VCaP (cell line): ENCODE results near the gene PEX5.
"Not testable (repeated sequence)": the region's sequence is repeated elsewhere in the genome, so short reads cannot be mapped to it uniquely, and the experiment has no call there.

ENCODE experiments used
- H3K27ac ChIP-seq: fragments of 450-650 bp; 2 replicates; pipeline ENCODE4 v1.5.1; 2017
- TF ChIP-seq, protein P1 (sequence below): fragments of 450-650 bp; conservative IDR thresholded peaks from 2 replicates; pipeline ENCODE4 v1.5.1; 2017; ENCODE audit warnings: mild to moderate bottlenecking, moderate library complexity

Gene PEX5

DNA sequence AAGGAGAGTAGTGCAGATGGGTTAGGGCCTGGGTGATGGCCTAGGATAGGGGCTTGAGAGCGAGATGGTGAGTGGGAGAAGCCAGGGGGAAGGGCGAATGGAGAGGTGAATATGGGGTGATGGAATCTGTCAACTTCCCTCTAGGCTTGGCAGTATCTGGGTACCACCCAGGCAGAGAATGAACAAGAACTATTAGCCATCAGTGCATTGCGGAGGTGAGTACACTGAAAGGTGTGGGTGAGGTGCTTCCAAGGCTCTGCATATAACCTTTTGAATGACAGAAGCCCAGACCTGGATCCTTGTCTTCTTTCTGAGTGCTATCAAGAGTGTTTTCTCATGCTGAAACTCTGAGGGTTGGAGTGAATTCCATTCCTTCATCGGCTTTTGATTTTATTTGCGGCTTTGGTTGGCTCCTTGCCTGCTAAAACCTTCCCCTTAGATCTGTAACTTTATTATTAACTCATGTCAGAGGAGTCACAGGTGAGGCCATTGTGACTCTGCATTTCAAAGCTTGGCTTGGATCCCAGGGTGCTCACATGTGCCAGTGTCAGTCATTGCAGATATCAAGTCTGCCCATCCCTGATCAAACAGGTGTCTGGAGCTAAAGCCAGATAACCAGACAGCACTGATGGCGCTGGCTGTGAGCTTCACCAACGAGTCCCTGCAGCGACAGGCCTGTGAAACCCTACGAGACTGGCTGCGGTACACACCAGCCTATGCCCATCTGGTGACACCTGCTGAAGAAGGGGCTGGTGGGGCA is 18.6 kb downstream of the PEX5 start:
- TF ChIP-seq, protein P1, sequence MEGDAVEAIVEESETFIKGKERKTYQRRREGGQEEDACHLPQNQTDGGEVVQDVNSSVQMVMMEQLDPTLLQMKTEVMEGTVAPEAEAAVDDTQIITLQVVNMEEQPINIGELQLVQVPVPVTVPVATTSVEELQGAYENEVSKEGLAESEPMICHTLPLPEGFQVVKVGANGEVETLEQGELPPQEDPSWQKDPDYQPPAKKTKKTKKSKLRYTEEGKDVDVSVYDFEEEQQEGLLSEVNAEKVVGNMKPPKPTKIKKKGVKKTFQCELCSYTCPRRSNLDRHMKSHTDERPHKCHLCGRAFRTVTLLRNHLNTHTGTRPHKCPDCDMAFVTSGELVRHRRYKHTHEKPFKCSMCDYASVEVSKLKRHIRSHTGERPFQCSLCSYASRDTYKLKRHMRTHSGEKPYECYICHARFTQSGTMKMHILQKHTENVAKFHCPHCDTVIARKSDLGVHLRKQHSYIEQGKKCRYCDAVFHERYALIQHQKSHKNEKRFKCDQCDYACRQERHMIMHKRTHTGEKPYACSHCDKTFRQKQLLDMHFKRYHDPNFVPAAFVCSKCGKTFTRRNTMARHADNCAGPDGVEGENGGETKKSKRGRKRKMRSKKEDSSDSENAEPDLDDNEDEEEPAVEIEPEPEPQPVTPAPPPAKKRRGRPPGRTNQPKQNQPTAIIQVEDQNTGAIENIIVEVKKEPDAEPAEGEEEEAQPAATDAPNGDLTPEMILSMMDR: no peak
- peak overlapping the region; percentile 57 for H3K27ac ChIP-seq

DNA sequence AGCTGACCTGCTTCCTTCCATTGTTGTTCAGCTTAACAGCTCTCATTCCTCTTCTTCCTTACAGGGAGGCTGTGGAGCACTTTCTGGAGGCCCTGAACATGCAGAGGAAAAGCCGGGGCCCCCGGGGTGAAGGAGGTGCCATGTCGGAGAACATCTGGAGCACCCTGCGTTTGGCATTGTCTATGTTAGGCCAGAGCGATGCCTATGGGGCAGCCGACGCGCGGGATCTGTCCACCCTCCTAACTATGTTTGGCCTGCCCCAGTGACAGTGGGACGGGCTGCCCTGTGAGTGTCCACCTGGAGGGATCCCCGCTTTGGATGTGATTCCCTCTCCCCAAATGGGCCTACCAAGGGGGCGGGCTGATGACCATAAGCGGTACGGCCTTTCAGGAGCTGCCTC is 20.5 kb downstream of the PEX5 start:
- TF ChIP-seq, protein P1: no peak
- H3K27ac ChIP-seq: no peak overlapping the region

DNA sequence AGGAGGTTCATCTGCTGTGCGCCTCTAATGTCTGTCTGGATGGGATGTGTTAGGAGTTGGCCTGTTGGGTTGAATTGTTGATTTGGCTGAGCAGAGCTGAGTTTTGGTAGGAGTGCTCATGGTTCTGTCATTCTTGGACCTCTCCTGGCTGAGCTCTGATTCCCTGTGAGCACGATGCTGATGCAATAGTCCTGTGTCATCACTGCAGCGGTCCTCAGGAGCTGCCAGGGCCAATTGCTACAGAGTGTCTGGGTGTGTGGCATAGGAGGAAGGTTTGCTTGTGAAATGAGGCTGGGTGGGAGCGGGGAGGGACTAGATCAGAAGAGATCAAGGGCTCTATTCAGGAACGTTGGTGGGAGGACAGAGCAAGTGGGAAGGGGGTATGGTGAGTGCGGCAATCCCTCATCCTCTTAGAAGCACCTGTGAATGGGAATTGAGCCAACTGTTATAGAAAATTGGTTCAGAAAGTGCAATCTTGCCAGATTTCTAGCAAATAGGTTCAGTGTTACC is 21.2 kb downstream of the PEX5 start:
- no peak overlapping the region for H3K27ac ChIP-seq
- TF ChIP-seq, protein P1: no peak

DNA sequence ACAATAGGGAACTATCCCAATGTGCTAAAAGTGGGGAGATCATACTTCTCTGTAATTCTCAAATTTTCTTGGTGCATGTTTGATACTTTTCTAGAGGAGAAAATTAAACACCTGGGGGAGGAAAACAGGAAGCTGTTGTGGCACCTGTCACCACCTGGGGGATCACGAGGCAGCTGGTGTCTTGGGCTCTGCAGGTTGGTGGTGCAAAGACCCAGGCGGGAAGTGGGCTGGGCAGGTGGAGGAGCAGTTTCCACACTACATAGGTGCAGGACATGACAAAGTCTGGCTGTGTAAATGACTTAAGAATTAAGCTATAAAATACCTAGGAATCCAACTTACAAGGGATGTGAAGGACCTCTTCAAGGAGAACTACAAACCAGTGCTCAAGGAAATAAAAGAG is 23.2 kb downstream of the PEX5 start:
- no peak overlapping the region for H3K27ac ChIP-seq
- TF ChIP-seq, protein P1: no peak

DNA sequence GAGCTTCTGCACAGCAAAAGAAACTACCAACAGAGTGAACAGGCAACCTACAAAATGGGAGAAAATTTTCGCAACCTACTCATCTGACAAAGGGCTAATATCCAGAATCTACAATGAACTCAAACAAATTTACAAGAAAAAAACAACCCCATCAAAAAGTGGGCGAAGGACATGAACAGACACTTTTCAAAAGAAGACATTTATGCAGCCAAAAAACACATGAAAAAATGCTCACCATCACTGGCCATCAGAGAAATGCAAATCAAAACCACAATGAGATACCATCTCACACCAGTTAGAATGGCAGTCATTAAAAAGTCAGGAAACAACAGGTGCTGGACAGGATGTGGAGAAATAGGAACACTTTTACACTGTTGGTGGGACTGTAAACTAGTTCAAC is 24.3 kb downstream of the PEX5 start:
- H3K27ac ChIP-seq: not testable (repeated sequence)

DNA sequence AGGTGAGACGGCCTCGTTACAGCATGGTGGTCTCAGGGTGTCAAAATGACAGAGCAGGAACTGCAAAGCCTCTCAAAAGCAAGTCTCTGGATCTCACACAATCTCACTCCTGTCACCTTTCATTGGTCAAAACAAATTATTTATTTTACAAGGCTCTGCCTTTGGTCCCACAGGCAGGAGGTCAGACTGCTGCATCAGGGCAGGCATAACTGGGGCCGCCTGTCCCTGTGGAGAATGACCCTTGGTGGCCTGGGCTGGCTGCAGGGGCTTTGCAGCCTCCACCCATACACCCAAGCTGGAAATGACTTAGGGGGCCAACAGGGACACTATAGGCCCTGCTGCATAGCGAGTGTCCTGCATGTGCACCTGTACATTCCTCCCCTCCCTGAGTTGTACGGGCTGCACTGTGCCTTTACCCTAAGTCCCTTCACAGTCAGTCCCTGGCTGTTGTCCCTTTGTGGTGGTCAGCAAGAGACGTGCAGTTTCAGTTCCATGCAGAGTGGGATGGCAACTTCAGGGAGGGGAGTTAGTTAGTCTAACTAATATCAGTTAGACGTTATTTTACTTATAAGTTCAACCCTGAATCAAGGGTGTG is 28.1 kb downstream of the PEX5 start:
- TF ChIP-seq, protein P1: no peak
- H3K27ac ChIP-seq: no peak overlapping the region

DNA sequence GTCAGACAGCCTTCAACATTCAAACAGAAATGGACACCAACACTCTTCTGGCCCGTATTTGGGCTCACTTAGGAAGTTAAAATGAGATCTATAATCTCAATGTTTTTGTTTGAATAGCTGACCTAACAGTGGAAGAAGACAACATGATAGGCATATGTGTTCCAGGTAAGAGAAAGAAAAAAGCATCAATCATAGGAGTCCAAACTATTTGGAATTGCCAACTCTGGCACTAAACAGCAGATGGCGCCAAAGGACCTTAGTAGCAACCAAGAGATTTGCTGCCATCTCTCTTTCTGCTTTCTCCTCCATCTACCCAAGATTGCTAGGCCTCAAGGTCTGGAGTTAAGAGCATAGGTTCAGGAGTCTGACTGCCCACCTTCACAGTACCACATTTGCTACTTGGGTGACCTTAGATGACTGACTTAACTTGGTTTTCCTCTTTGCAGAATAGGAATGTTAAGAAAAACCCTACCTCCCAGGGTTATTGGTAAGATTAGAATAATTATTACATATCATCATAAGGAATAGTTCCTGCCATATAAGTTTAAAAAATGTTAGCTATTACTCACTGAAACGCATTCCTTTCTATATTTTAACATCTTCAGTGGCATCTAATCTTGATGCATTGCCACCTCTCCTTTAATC is 30.2 kb downstream of the PEX5 start:
- TF ChIP-seq, protein P1: peak; percentile 94
- no peak overlapping the region for H3K27ac ChIP-seq
